SU-DHL-6 (cell line): ENCODE data around the gene SUPT3H.

ENCODE experiments used
- H2AFZ ChIP-seq: fragments of 200-600 bp; sonication (generic); 2 replicates; pipeline ENCODE4 v1.6.1; 2014; ENCODE audit warnings: low read depth, mild to moderate bottlenecking, moderate library complexity, mixed read lengths, antibody characterized with exemption, low read length; ENCODE audit not compliant: severe bottlenecking
- H3F3A ChIP-seq: fragments of 200-600 bp; shearing (Covaris generic); 2 replicates; pipeline ENCODE4 v1.6.0; 2016; ENCODE audit warnings: antibody characterized with exemption, mild to moderate bottlenecking; ENCODE audit not compliant: insufficient read depth
- H3K27ac ChIP-seq: fragments of 200-600 bp; sonication (generic); 2 replicates; pipeline ENCODE4 v1.5.1; 2016; ENCODE audit warnings: low read depth, mild to moderate bottlenecking, low read length, moderate library complexity, mixed read lengths
- H3K27me3 ChIP-seq: fragments of 200-600 bp; sonication (generic), shearing (Covaris generic); 2 replicates; pipeline ENCODE4 v1.6.0; 2014; ENCODE audit warnings: mild to moderate bottlenecking, low read length
- H3K36me3 ChIP-seq: fragments of 200-600 bp; sonication (generic); 2 replicates; pipeline ENCODE4 v1.6.1; 2014; ENCODE audit warnings: mild to moderate bottlenecking, low read length, mixed read lengths
- H3K4me2 ChIP-seq: fragments of 300-600, 200-600 bp; shearing (Covaris generic), sonication (generic); 2 replicates; pipeline ENCODE4 v1.6.0; 2014; ENCODE audit warnings: low read length, low read depth, mild to moderate bottlenecking; ENCODE audit not compliant: poor library complexity, severe bottlenecking
- H3K4me3 ChIP-seq: fragments of 200-600 bp; sonication (generic); 2 replicates; pipeline ENCODE4 v1.5.1; 2014; ENCODE audit warnings: antibody characterized with exemption, low read length, mild to moderate bottlenecking, mixed read lengths; ENCODE audit not compliant: insufficient read depth, poor library complexity, severe bottlenecking
- H3K79me2 ChIP-seq: fragments of 200-600 bp; sonication (generic); 2 replicates; pipeline ENCODE4 v1.6.1; 2014; ENCODE audit warnings: mild to moderate bottlenecking, low read length, moderate library complexity; ENCODE audit not compliant: insufficient read depth
- H3K9ac ChIP-seq: fragments of 200-600 bp; sonication (generic); 2 replicates; pipeline ENCODE4 v1.7.0; 2014; ENCODE audit warnings: mild to moderate bottlenecking, low read length
- H3K9me2 ChIP-seq: fragments of 200-600 bp; sonication (generic); replicated peaks from 2 replicates; pipeline ENCODE4 v1.6.1; 2014; ENCODE audit warnings: low read length; ENCODE audit not compliant: insufficient read depth
- H3K9me3 ChIP-seq: fragments of 200-600 bp; sonication (generic); 2 replicates; pipeline ENCODE4 v1.6.1; 2014; ENCODE audit warnings: low read length, mixed read lengths; ENCODE audit not compliant: insufficient read depth
- H4K20me1 ChIP-seq: fragments of 200-600 bp; sonication (generic); 2 replicates; pipeline ENCODE4 v1.6.1; 2014; ENCODE audit warnings: low read depth, mild to moderate bottlenecking, antibody characterized with exemption, low read length, moderate library complexity, mixed read lengths
- CTCF ChIP-seq: fragments of 200-600 bp; sonication (generic); IDR thresholded peaks from one replicate; pipeline ENCODE4 v1.5.1; 2017; ENCODE audit warnings: antibody characterized with exemption, mild to moderate bottlenecking, low read length, moderate library complexity; ENCODE audit not compliant: insufficient read depth, poor library complexity, severe bottlenecking
- EZH2phosphoT487 ChIP-seq: fragments of 200-600 bp; sonication (generic), shearing (Covaris generic); conservative IDR thresholded peaks from 2 replicates; pipeline ENCODE4 v1.6.1; 2018; ENCODE audit warnings: mild to moderate bottlenecking, antibody characterized with exemption, low read length, moderate library complexity, mixed read lengths

The SUPT3H gene

GRCh38 chr6:44856479-44856878 is 521.3 kb downstream of the SUPT3H start:
- H3F3A ChIP-seq: no peaks in the 10 kb centered on the region
- TF ChIP-seq CTCF (no peak), EZH2phosphoT487 (no peak)
- no peak overlapping the region for H3K9ac ChIP-seq
- no peak overlapping the region for H3K4me3 ChIP-seq
- no peaks in the 10 kb centered on the region for H3K36me3 ChIP-seq
- H3K27ac ChIP-seq: no peak overlapping the region
- no peaks in the 10 kb centered on the region for H3K27me3 ChIP-seq
- H4K20me1 ChIP-seq: no peaks in the 10 kb centered on the region
- no peaks in the 10 kb centered on the region for H3K9me3 ChIP-seq
- H2AFZ ChIP-seq: no peak overlapping the region
- no peak overlapping the region for H3K4me2 ChIP-seq
- no peaks in the 10 kb centered on the region for H3K79me2 ChIP-seq
- no peaks in the 10 kb centered on the region for H3K9me2 ChIP-seq

GRCh38 chr6:44855562-44856411 is 521.9 kb downstream of the SUPT3H start:
- H3K27ac ChIP-seq: no peak overlapping the region
- H3K4me3 ChIP-seq: no peak overlapping the region
- TF ChIP-seq EZH2phosphoT487: no peak
- no peak for TF ChIP-seq CTCF
- H3K9ac ChIP-seq: no peak overlapping the region
- H3K9me2 ChIP-seq: no peaks in the 10 kb centered on the region
- no peaks in the 10 kb centered on the region for H3K27me3 ChIP-seq
- no peaks in the 10 kb centered on the region for H3K79me2 ChIP-seq
- H3K9me3 ChIP-seq: no peaks in the 10 kb centered on the region
- H4K20me1 ChIP-seq: no peaks in the 10 kb centered on the region
- H3K36me3 ChIP-seq: no peaks in the 10 kb centered on the region
- H3F3A ChIP-seq: no peaks in the 10 kb centered on the region
- H3K4me2 ChIP-seq: no peak overlapping the region
- no peak overlapping the region for H2AFZ ChIP-seq

- no peaks in the 10 kb centered on the region for H3K27me3 ChIP-seq
- no peaks in the 10 kb centered on the region for H3K36me3 ChIP-seq
- TF ChIP-seq CTCF (no peak), EZH2phosphoT487 (no peak)
- H3K27ac ChIP-seq: no peak overlapping the region
- H3K9me3 ChIP-seq: no peaks in the 10 kb centered on the region
- no peaks in the 10 kb centered on the region for H3F3A ChIP-seq
- no peak overlapping the region for H2AFZ ChIP-seq
- H3K79me2 ChIP-seq: no peaks in the 10 kb centered on the region
- H4K20me1 ChIP-seq: no peaks in the 10 kb centered on the region
- H3K4me3 ChIP-seq: no peak overlapping the region
- no peaks in the 10 kb centered on the region for H3K9me2 ChIP-seq
- H3K4me2 ChIP-seq: no peak overlapping the region
- no peak overlapping the region for H3K9ac ChIP-seq
Measured at GRCh38 chr6:44854712-44855443, 522.9 kb downstream of the SUPT3H start.
